Testis (tissue), 3 donors: ENCODE measurements around the gene SPARC. TPM values are rescaled to one million over a fixed set of nuclear protein-coding genes. Genes with fewer than 3 reads are reported as not detected.
"Not testable (repeated sequence)": the region's sequence is repeated elsewhere in the genome, so short reads cannot be mapped to it uniquely, and the experiment has no call there.

ENCODE experiments used
- DNase-seq: peaks from one replicate; pipeline ENCODE4 v3.0.0-alpha.2; 2019
- H3K27ac ChIP-seq, 2 donors: fragments of 200-600 bp; sonication (generic); one replicate each; pipeline ENCODE4 v1.5.1; 2019
- H3K27me3 ChIP-seq: fragments of 200-600 bp; sonication (generic); one replicate; pipeline ENCODE4 v1.5.1; 2019
- H3K36me3 ChIP-seq: fragments of 200-600 bp; sonication (generic); one replicate; pipeline ENCODE4 v1.5.1; 2017; ENCODE audit warnings: low read depth; ENCODE audit errors: missing control alignments
- H3K4me1 ChIP-seq: fragments of 200-600 bp; sonication (generic); one replicate; pipeline ENCODE4 v1.5.1; 2019
- H3K4me3 ChIP-seq, 2 donors: fragments of 200-600 bp; sonication (generic); one replicate each; pipeline ENCODE4 v1.5.1; 2017 to 2019
- H3K9me3 ChIP-seq: fragments of 200-600 bp; sonication (generic); one replicate; pipeline ENCODE4 v1.5.1; 2017
- POLR2A ChIP-seq: fragments of 450-650 bp; IDR thresholded peaks from one replicate; pipeline ENCODE4 v1.6.1; 2017; ENCODE audit warnings: antibody characterized with exemption, mild to moderate bottlenecking, moderate library complexity
- WGBS, 2 donors: methylation state at CpG; one replicate each; pipeline ENCODE4 v1.1.5; 2018; 5-methylcytosine and 5-hydroxymethylcytosine counted together
- intact Hi-C: fragments of 100-400 bp; cut with DNase I; formaldehyde crosslinking; loops from one replicate; pipeline ENCODE4 v1.15.1; 2023; ENCODE audit warnings: low total_unique reads
- polyA plus RNA-seq: library from polyadenylated mRNA; stranded (reverse); fragments of 350-450 nt; fragmentation: Illumina TruSeq; extraction: RNeasy Lipid Tissue Mini Kit (QIAGEN cat#74804); gene quantifications from one replicate; pipeline ENCODE4 v1.2.3, GENCODE V29; 2014; ENCODE audit warnings: low read depth, low replicate concordance; ENCODE audit not compliant: insufficient read depth
- total RNA-seq, 2 donors: library from RNA; depleted of rRNA; stranded (reverse); fragments of >200 nt; gene quantifications; one replicate each; pipeline ENCODE4 v1.2.3, GENCODE V29; 2016
- TF ChIP-seq, protein P1 (sequence below), 3 experiments: fragments of 450-650 bp in 2 of 3; fragments of 200-600 bp in 1 of 3; sonication (generic) in 1 of 3; IDR thresholded peaks; one replicate each; pipeline ENCODE4 v1.5.1; 2016 to 2019; ENCODE audit warnings: antibody characterized with exemption in 3 of 3, mild to moderate bottlenecking in 2 of 3, moderate library complexity in 1 of 3

The SPARC gene
- total and polyA plus RNA-seq, 3 donors from 2014 or later: 1,884 to 3,080 (median 2,585) TPM

DNA sequence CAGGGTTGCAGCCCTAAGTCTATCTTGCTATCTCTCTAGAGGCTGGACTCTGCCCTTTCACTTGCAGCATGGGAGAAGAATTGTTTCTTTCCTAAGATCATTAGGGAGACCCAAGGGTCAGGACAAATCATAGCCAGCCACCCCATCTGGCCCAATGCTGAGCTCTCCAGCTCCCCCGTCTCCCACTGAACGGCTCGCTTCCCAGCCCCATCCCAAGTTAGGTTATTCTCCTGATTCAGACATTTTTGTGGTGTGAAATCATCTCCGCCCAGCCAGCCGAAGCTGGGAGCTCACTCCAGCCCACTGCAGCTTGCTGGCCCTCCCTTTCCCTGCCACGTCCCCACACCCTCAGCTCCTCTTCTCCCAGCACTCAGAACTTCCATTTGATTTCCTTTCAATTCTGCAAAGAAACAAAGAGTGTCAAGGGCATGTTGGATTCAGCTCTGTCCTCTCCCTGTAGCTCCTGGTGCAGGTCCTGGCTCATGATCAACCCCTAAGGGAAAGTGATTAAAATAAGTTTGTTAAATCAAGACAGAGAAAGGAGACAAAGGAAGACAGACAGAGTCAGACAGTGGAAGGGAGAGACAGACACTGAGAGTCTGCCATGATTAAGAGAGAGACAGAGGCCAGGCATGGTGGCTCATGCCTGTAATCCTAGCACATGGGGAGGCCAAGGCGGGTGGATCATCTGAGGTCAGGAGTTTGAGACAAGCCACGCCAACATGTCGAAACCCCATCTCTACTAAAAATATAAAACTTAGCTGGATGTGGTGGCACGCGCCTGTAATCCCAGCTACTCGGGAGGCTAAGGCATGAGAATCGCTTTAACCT is 12.6 kb upstream of the SPARC start:
- WGBS, 2 donors: 49 to 52% methylated on average over 13 of the region's 13 CpGs
- TF ChIP-seq POLR2A: no peak
- TF ChIP-seq, protein P1, sequence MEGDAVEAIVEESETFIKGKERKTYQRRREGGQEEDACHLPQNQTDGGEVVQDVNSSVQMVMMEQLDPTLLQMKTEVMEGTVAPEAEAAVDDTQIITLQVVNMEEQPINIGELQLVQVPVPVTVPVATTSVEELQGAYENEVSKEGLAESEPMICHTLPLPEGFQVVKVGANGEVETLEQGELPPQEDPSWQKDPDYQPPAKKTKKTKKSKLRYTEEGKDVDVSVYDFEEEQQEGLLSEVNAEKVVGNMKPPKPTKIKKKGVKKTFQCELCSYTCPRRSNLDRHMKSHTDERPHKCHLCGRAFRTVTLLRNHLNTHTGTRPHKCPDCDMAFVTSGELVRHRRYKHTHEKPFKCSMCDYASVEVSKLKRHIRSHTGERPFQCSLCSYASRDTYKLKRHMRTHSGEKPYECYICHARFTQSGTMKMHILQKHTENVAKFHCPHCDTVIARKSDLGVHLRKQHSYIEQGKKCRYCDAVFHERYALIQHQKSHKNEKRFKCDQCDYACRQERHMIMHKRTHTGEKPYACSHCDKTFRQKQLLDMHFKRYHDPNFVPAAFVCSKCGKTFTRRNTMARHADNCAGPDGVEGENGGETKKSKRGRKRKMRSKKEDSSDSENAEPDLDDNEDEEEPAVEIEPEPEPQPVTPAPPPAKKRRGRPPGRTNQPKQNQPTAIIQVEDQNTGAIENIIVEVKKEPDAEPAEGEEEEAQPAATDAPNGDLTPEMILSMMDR (IDR thresholded peaks at IDR 0.05): no peak
- Histone ChIP-seq H3K36me3 (no peaks in the 10 kb centered on the region), H3K9me3 (no peaks in the 10 kb centered on the region), H3K4me3 (no peak overlapping the region), H3K4me1 (peaks cover 65% of the 10 kb centered on the region), H3K27me3 (no peaks in the 10 kb centered on the region), H3K27ac (peak overlapping the region; percentile 83 to 85)
- peak; percentile 91 for DNase-seq
- intact Hi-C loops: no loop called here

- H3K9me3 ChIP-seq, H3K4me3 ChIP-seq, H3K36me3 ChIP-seq, DNase-seq, H3K27me3 ChIP-seq, intact Hi-C loops: not testable (repeated sequence)
- peaks cover 73% of the 10 kb centered on the region for H3K4me1 ChIP-seq
- 89 to 91% methylated on average over 4 of the region's 4 CpGs for WGBS, 2 donors
- H3K27ac ChIP-seq: peak overlapping the region; percentile 83 to 85
Measured at GRCh38 chr5:151698081-151698480, 11.4 kb upstream of the SPARC start.

- intact Hi-C loops: no loop called here
- Histone ChIP-seq H3K4me3 (no peak overlapping the region), H3K36me3 (no peaks in the 10 kb centered on the region), H3K4me1 (peaks cover 77% of the 10 kb centered on the region), H3K9me3 (no peaks in the 10 kb centered on the region), H3K27me3 (no peaks in the 10 kb centered on the region), H3K27ac (peak overlapping the region; percentile 83 to 85)
- 52 to 64% methylated on average over 8 of the region's 8 CpGs for WGBS, 2 donors
- TF ChIP-seq, protein P1 (IDR thresholded peaks at IDR 0.05): no peak
- no peak for TF ChIP-seq POLR2A
- DNase-seq: no peak
Measured at GRCh38 chr5:151697452-151697851, 10.7 kb upstream of the SPARC start.

DNA sequence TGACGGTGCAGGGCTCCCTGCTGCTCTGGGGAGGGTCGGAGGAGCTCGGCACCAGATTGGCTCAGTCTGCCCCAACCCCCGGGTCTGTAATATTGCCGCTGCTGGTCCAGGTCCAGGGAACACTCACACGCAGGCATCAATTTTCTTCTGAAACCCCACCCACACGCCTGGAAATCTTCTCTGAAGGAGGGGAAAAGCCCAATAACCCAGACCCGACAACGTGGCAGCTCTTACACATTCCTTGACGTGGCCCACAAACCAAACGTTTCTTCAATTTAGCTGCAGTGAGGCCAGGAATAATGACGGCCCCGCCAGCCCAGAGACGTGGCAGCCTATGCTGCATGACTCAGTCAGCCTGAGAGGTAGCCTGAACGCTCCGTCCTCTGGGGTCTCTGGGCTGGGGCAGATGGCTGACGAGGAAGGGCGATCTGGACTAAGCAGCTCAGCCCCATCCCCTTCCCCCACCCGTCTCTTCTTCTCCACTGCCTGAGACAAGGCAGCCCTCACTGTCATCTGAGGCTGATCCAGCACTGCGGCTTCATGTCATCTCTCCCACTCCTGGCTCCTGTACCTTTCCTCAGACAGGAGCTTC is 9.9 kb upstream of the SPARC start:
- WGBS, 2 donors: 8 to 13% methylated on average over 17 to 20 of the region's 20 CpGs
- Histone ChIP-seq H3K27ac (peak overlapping the region; percentile 83 to 85), H3K4me1 (peaks cover 80% of the 10 kb centered on the region), H3K9me3 (no peaks in the 10 kb centered on the region), H3K36me3 (no peaks in the 10 kb centered on the region), H3K27me3 (no peaks in the 10 kb centered on the region), H3K4me3 (peak overlapping the region in 1 of 2 donors; percentile 3)
- no peak for TF ChIP-seq POLR2A
- TF ChIP-seq, protein P1 (IDR thresholded peaks at IDR 0.05): no peak
- peak; percentile 73 for DNase-seq
- intact Hi-C loops: no loop called here

GRCh38 chr5:151695464-151695863 is 8.7 kb upstream of the SPARC start:
- intact Hi-C loops: no loop called here
- 73 to 84% methylated on average over 1 of the region's 1 CpG for whole genome bisulfite sequencing, 2 donors
- Histone ChIP-seq H3K27me3 (no peaks in the 10 kb centered on the region), H3K36me3 (no peaks in the 10 kb centered on the region), H3K4me3 (no peak overlapping the region), H3K4me1 (peaks cover 74% of the 10 kb centered on the region), H3K9me3 (no peaks in the 10 kb centered on the region), H3K27ac (peak overlapping the region; percentile 83 to 85)
- TF ChIP-seq, protein P1 (IDR thresholded peaks at IDR 0.05): no peak
- no peak for DNase-seq
